ENCODE data around the gene U2SURP. TPM values are rescaled to one million over a fixed set of nuclear protein-coding genes. Genes with fewer than 3 reads are reported as not detected.

U2SURP gene
- total RNA-seq, 6 donors from 2014 or later: 47.4 to 126 (median 58.6) TPM

DNA sequence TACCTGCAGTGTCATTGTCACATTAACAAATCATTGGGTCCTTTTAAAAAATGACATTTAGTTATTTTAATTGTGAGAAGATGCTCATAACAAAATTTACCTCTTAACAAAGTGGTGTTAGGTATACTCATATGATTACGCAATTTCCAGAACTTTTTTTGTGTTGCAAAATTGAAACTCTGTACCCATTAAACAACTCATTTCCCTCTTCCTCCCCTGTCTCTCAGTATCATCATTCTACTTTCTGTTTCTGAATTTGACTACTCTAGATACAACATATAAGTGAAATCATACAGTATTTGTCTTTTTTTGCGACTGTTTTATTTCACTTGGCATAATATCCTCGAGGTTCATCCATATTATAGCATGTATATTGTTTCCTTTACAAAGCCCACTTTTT lies 59.5 kb downstream of the U2SURP start:
- DNase-seq (no peak), ATAC-seq (ENCODE audit: low FRiP score in 2 of 2) (no peak)
- H3K27ac ChIP-seq: no peak overlapping the region
- H3K9me3 ChIP-seq: no peaks in the 10 kb centered on the region
- no peaks in the 10 kb centered on the region for H3K27me3 ChIP-seq
- H3K36me3 ChIP-seq: peaks cover 0 to 12% (median 5%) of the 10 kb centered on the region in 4 donors
- H3K4me3 ChIP-seq: no peak overlapping the region
- no peaks in the 10 kb centered on the region for H3K4me1 ChIP-seq
- TF ChIP-seq EP300 (IDR thresholded peaks at IDR 0.05): no peak
- TF ChIP-seq POLR2A (IDR thresholded peaks at IDR 0.05): no peak
- TF ChIP-seq, protein P1, sequence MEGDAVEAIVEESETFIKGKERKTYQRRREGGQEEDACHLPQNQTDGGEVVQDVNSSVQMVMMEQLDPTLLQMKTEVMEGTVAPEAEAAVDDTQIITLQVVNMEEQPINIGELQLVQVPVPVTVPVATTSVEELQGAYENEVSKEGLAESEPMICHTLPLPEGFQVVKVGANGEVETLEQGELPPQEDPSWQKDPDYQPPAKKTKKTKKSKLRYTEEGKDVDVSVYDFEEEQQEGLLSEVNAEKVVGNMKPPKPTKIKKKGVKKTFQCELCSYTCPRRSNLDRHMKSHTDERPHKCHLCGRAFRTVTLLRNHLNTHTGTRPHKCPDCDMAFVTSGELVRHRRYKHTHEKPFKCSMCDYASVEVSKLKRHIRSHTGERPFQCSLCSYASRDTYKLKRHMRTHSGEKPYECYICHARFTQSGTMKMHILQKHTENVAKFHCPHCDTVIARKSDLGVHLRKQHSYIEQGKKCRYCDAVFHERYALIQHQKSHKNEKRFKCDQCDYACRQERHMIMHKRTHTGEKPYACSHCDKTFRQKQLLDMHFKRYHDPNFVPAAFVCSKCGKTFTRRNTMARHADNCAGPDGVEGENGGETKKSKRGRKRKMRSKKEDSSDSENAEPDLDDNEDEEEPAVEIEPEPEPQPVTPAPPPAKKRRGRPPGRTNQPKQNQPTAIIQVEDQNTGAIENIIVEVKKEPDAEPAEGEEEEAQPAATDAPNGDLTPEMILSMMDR (IDR thresholded peaks at IDR 0.05): no peak
- TF ChIP-seq POLR2AphosphoS5 (IDR thresholded peaks at IDR 0.05): no peak
- WGBS, 2 donors: 88 to 90% methylated on average over 3 of the region's 3 CpGs

DNA sequence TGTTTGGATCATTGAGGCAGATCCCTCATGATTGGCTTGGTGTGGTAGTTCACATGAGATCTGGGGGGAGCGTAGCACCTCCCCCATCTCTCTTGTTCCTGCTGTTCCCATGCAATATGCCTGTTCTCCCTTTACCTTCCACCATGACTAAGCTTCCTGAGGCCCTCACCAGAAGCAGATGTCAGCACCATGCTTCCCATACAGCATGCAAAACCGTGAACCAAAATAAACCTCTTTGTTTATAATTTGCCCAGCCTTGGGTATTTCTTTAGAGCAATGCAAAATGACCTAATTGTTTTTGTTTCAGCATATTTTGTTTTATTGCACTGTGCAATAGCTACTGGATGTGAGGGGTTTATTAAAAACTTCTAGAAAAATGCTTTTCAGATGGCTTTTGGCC lies 61.6 kb downstream of the U2SURP start:
- Histone ChIP-seq H3K27ac (no peak overlapping the region), H3K9me3 (no peaks in the 10 kb centered on the region), H3K4me1 (no peaks in the 10 kb centered on the region), H3K36me3 (no peaks in the 10 kb centered on the region), H3K4me3 (no peak overlapping the region), H3K27me3 (no peaks in the 10 kb centered on the region)
- ATAC-seq (ENCODE audit: low FRiP score in 2 of 2) (no peak), DNase-seq (no peak)
- no peak for TF ChIP-seq POLR2AphosphoS5 (IDR thresholded peaks at IDR 0.05)
- no peak for TF ChIP-seq POLR2A (IDR thresholded peaks at IDR 0.05)
- TF ChIP-seq, protein P1 (IDR thresholded peaks at IDR 0.05): no peak
- no peak for TF ChIP-seq EP300 (IDR thresholded peaks at IDR 0.05)
- WGBS, 2 donors: 84 to 85% methylated on average over 2 of the region's 2 CpGs

DNA sequence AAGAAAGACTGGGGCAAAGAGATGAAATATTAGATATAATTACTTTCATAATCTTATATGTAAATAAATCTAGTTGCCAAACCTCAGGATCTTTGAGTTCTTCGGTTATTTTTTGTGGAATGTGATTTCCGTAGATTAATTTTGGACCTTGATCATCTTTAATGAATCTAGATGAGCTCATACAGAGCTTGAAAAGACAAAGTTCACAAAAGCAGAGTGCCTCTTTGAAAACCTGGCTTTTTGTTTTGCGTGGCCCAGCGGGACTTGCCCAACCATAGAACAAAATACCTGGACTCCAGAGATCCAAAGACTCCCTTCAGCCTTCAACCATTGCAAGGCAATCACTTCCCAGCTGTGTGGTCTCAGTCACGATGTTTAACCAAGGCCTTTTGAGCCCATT lies 63.4 kb downstream of the U2SURP start:
- ATAC-seq (ENCODE audit: low FRiP score in 2 of 2) (no peak), DNase-seq (no peak)
- Histone ChIP-seq H3K4me3 (no peak overlapping the region), H3K9me3 (no peaks in the 10 kb centered on the region), H3K27ac (no peak overlapping the region), H3K36me3 (no peaks in the 10 kb centered on the region), H3K27me3 (no peaks in the 10 kb centered on the region), H3K4me1 (no peaks in the 10 kb centered on the region)
- WGBS, 2 donors: 83 to 93% methylated on average over 5 of the region's 5 CpGs
- TF ChIP-seq EP300 (IDR thresholded peaks at IDR 0.05) (no peak), POLR2AphosphoS5 (IDR thresholded peaks at IDR 0.05) (no peak)

- TF ChIP-seq, protein P1 (IDR thresholded peaks at IDR 0.05): no peak
- TF ChIP-seq POLR2A (IDR thresholded peaks at IDR 0.05): no peak
- DNase-seq (no peak), ATAC-seq (ENCODE audit: low FRiP score in 2 of 2) (no peak)
- H3K4me1 ChIP-seq: no peaks in the 10 kb centered on the region
- WGBS, 2 donors: 90 to 94% methylated on average over 2 of the region's 2 CpGs
- H3K27me3 ChIP-seq: no peaks in the 10 kb centered on the region
- H3K36me3 ChIP-seq: no peaks in the 10 kb centered on the region
- no peaks in the 10 kb centered on the region for H3K9me3 ChIP-seq
- H3K4me3 ChIP-seq: no peak overlapping the region
- H3K27ac ChIP-seq: no peak overlapping the region
Measured at GRCh38 chr3:143065364-143065763, 64.0 kb downstream of the U2SURP start.

DNA sequence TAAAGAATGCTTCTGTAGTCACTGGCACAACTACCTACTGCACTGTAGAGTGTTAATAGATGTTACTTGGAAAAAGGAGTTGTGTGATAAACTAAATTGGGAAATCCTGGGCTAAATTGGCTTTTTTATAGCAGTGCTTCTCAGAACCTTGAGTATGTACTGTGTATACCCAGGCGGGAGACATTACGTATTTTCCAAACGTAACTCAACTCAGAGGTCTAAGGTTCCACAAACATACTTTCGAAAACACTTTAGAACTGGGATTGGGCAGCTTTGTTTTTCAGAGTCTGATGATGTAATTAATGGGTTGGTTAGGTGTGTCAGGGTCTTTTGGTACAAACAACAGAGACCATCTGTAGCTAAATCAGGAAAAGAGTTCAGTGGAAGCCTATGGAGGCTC lies 64.7 kb downstream of the U2SURP start:
- Histone ChIP-seq H3K27ac (no peak overlapping the region), H3K36me3 (no peaks in the 10 kb centered on the region), H3K4me1 (no peaks in the 10 kb centered on the region), H3K27me3 (no peaks in the 10 kb centered on the region), H3K9me3 (no peaks in the 10 kb centered on the region), H3K4me3 (no peak overlapping the region)
- DNase-seq (no peak), ATAC-seq (ENCODE audit: low FRiP score in 2 of 2) (no peak)
- TF ChIP-seq POLR2AphosphoS5 (IDR thresholded peaks at IDR 0.05) (no peak), POLR2A (IDR thresholded peaks at IDR 0.05) (no peak), EP300 (IDR thresholded peaks at IDR 0.05) (no peak)
- TF ChIP-seq, protein P1 (IDR thresholded peaks at IDR 0.05): no peak
- WGBS, 2 donors: 82 to 86% methylated on average over 4 of the region's 4 CpGs

All from upper lobe of left lung (tissue), 6 donors.